Activated T-helper 1 cell treated with anti-CD3 and anti-CD28 coated beads, Interleukin-12 subunit alpha, Interleukin-12 subunit beta, Interleukin-2, Interleukin-4 antibody, amounts not matched to agents 30 ng/mL and 10 ng/mL and 1 ng/mL, durations not matched to agents 14 hours and 24 hours and 36 hours (primary cell): Measurements from ENCODE around the gene GRPR. TPM values are rescaled to one million over a fixed set of nuclear protein-coding genes. Genes with fewer than 3 reads are reported as not detected.

Experiments
- DNase-seq: peaks from one replicate; pipeline ENCODE4 v3.0.0; 2021; ENCODE audit warnings: low spot score
- H3K27ac Mint-ChIP-seq: one replicate; pipeline ENCODE4 v1.8.0; 2021; ENCODE audit warnings: mild to moderate bottlenecking, mixed read lengths
- H3K27me3 Mint-ChIP-seq: one replicate; pipeline ENCODE4 v1.8.0; 2022; ENCODE audit warnings: mild to moderate bottlenecking, moderate library complexity, mixed read lengths; ENCODE audit not compliant: insufficient read depth
- H3K36me3 Mint-ChIP-seq: one replicate; pipeline ENCODE4 v1.8.0; 2021; ENCODE audit warnings: low read depth, mixed read lengths
- H3K4me1 Mint-ChIP-seq: one replicate; pipeline ENCODE4 v1.8.0; 2021; ENCODE audit warnings: low read depth, mixed read lengths
- H3K4me3 Mint-ChIP-seq: one replicate; pipeline ENCODE4 v1.8.0; 2021; ENCODE audit warnings: mild to moderate bottlenecking, moderate library complexity, mixed read lengths
- H3K9me3 Mint-ChIP-seq: one replicate; pipeline ENCODE4 v1.8.0; 2021; ENCODE audit warnings: mixed read lengths
- intact Hi-C: fragments of 100-400 bp; cut with micrococcal nuclease; formaldehyde crosslinking; loops from one replicate; pipeline ENCODE4 v1.15.1; 2024
- total RNA-seq: library from RNA; stranded (reverse); gene quantifications from 2 replicates; pipeline ENCODE4 v1.2.3, GENCODE V29; 2022

GRPR gene
- not detected in 2 replicates for total RNA-seq

DNA sequence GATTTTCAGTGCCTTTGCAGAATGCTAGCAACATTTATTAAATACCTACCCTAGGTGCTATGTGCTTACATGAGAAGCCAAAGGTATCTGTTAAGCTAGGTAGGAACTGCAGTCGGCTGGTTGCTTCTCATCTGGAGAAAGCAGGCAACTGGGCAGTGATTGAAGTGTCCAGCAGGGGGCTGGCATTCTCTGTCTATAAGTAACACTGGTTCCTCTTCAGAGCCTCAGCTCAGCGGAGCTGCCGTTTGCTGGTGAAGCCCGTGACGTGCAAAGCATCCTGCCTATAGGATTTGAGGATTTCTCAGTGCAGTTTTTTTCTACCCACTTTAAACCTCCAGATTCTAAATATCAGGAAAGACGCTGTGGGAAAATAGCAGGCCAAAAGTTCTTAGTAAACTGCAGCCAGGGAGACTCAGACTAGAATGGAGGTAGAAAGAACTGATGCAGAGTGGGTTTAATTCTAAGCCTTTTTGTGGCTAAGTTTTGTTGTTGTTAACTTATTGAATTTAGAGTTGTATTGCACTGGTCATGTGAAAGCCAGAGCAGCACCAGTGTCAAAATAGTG lies at the start of gene GRPR:
Gene GRPR (plus strand): TSS at position 344 of the 565 bp plus-strand sequence. CDS start 389 bp downstream, outside the sequence.
- H3K27ac Mint-ChIP-seq: no peak within 1 kb of the TSS
- H3K27me3 Mint-ChIP-seq: peaks cover 13% of the 10 kb centered on the region
- H3K4me1 Mint-ChIP-seq: peaks cover 17% of the 10 kb centered on the region

DNA sequence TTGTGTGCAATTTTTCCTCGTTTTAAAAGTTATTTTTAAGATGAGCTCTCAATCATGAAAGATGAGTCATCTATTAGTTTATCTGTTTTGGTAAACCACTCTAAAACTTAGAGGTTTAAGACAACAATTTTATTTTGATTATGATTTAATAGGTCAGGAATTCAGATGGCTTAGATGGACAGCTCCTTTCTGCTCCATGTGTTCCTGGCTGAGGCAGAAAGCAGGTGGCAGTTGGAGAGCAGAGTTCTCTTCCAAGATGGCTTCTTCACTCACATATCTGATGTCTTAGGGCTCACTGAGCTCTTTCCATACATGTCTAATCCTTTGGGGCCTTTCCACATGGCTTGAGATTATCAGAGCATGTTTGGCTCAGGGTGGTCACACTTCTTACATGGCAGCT lies 48.3 kb upstream of the GRPR start:
- Mint-ChIP-seq H3K9me3 (no peaks in the 10 kb centered on the region), H3K4me1 (no peaks in the 10 kb centered on the region), H3K27ac (no peak overlapping the region), H3K36me3 (no peaks in the 10 kb centered on the region), H3K4me3 (no peak overlapping the region), H3K27me3 (no peaks in the 10 kb centered on the region)
- DNase-seq: no peak
- intact Hi-C loops: no loop called here

More for the DNA sequence above, at the start of gene GRPR:
- Mint-ChIP-seq H3K36me3 (no peaks in the 10 kb centered on the region), H3K9me3 (peaks cover 4% of the 10 kb centered on the region), H3K4me3 (no peak within 1 kb of the TSS)
- DNase-seq: peak; percentile 6
- intact Hi-C loops: loop anchor here (1.0 kb wide), 1 partner anchor 572 kb away; no protein-coding TSS in a partner anchor

DNA sequence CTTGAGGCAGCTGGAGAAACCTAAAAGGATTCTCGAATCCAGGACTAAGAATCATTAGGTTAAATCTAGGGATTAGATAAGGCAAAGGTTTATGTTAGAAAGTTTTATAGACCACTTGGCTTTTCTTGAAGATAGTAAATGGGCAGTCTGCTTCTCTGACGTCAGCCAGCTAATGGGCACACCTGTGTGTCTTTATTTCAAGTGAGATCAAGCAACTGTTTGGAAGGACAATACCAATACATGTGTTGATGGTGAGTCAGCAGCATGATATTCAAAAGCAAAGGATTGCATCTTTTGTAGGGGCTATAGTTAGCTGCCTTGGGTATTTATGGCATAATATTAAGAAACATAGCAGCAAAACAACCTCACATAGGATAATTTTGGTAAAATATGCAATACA lies 46.5 kb upstream of the GRPR start:
- Mint-ChIP-seq H3K27me3 (no peaks in the 10 kb centered on the region), H3K9me3 (no peaks in the 10 kb centered on the region)

DNA sequence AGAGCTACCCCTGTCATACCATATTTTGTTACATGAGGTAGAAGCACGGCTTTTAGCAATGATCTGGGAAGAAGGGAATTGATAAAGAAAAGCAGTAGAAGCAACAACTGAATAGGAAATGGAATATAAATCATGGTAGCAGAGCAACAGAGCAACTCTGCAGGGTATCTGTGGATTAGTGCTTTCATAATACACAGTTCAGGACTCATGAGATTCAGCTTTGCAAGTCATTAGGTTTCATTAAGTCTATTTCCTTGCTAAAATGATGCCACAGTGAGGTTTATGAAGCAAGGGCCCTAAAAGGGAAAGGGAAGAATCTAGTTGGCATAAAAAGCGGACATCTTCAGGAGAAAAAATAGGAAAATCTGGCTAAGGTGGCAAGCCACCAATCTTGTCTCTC lies 45.6 kb upstream of the GRPR start:
- Mint-ChIP-seq H3K4me3 (no peak overlapping the region), H3K36me3 (no peaks in the 10 kb centered on the region), H3K4me1 (no peaks in the 10 kb centered on the region), H3K27me3 (no peaks in the 10 kb centered on the region), H3K27ac (no peak overlapping the region), H3K9me3 (no peaks in the 10 kb centered on the region)
- DNase-seq: no peak
- intact Hi-C loops: no loop called here

More for the DNA sequence above, 46.5 kb upstream of the GRPR start:
- no peak for DNase-seq
- no peaks in the 10 kb centered on the region for H3K4me1 Mint-ChIP-seq
- H3K36me3 Mint-ChIP-seq: no peaks in the 10 kb centered on the region
- H3K4me3 Mint-ChIP-seq: no peak overlapping the region
- no peak overlapping the region for H3K27ac Mint-ChIP-seq
- intact Hi-C loops: no loop called here

DNA sequence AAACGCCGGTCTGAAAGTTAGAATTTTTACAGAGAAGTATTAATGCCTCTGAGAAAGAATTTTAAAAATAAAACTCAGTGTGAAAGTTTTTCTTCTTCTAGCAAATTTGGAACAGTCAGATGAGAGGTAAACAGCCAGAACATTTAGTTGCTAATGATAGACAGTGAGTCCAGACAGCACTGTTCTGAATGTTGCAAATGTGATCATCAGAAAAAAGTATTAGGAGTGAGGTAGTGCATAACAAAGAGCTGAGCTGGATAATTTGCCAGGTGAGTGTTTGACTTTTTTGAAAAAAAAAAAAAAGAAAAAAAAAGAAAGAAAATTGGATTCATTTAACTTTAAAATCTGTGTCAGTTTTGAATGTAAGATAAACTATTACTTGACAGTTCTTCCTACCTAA lies 42.0 kb upstream of the GRPR start:
- Mint-ChIP-seq H3K9me3 (no peaks in the 10 kb centered on the region), H3K36me3 (no peaks in the 10 kb centered on the region), H3K27me3 (no peaks in the 10 kb centered on the region), H3K4me1 (no peaks in the 10 kb centered on the region), H3K4me3 (no peak overlapping the region), H3K27ac (no peak overlapping the region)
- intact Hi-C loops: no loop called here
- no peak for DNase-seq

DNA sequence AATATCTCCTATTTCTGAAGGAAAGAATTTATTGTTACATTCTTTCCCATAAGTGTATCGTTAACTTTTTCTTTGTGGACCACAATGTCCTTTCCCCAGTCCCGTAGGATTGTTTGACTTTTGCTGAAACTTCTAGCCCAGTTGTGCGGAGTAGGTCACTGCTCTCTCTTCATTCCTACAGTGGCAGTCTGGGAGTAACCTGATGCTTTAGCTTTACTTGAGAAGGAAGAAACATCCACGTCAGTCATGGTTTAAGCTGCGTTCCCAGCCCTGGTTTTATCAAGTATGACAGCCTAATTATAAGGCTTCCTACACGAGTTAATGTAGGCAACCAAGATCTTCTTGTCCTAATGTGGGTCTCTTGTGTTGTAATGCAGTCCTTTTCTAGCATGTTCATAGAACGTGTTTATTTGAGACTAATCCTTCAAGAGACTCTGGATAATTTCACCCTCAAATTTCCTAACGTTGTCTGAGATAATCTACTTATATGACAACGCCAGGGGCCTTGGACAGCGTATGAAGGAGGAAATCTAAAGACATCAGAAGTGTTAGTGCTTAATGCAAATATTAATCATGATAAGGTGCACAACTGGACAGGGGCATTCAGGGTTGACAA lies 40.8 kb upstream of the GRPR start:
- DNase-seq: no peak
- no peaks in the 10 kb centered on the region for H3K9me3 Mint-ChIP-seq
- no peaks in the 10 kb centered on the region for H3K27me3 Mint-ChIP-seq
- no peak overlapping the region for H3K27ac Mint-ChIP-seq
- no peak overlapping the region for H3K4me3 Mint-ChIP-seq
- intact Hi-C loops: no loop called here
- H3K36me3 Mint-ChIP-seq: no peaks in the 10 kb centered on the region
- no peaks in the 10 kb centered on the region for H3K4me1 Mint-ChIP-seq

DNA sequence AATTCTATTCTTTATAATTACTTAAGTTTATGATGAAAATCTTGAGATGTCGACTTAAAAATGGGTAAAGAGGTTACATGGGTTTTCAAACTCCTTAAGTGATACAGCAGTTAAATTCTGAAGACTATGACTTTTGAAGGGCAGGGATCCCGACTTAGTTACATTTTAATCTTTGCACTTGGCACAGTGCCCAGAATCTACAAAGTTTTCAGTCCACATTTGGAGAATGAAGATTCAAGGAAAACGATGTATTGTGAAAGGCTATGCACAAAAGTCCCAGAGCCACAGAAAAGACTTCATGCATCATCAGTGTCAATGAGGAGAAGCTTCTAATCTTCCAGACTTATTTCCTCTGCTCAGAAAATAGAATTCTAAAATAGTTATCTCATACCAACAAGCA lies 36.3 kb upstream of the GRPR start:
- Mint-ChIP-seq H3K9me3 (no peaks in the 10 kb centered on the region), H3K27ac (no peak overlapping the region), H3K36me3 (no peaks in the 10 kb centered on the region), H3K4me1 (no peaks in the 10 kb centered on the region), H3K4me3 (no peak overlapping the region), H3K27me3 (no peaks in the 10 kb centered on the region)
- DNase-seq: no peak
- intact Hi-C loops: no loop called here

DNA sequence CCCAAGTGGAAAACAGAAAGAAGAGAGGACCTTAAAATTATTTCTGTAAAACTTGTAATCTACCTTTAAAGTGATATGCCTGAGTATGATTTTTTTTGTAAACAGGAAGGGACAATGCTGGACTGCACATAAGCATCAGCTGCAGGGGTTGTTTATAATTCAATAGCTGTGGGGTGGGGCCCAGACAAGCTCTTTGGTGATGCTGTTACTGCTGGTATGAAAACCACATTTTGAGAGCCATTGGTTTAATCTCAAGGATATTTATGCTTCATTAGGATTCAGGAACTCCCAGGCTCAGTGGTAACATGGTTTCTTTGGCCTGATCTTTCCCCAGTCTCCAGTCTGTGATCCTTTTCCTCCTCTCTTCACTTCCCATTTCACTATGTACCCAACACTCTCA lies 34.3 kb upstream of the GRPR start:
- no peak for DNase-seq
- Mint-ChIP-seq H3K9me3 (no peaks in the 10 kb centered on the region), H3K27ac (no peak overlapping the region), H3K4me1 (no peaks in the 10 kb centered on the region), H3K36me3 (no peaks in the 10 kb centered on the region), H3K4me3 (no peak overlapping the region), H3K27me3 (no peaks in the 10 kb centered on the region)
- intact Hi-C loops: no loop called here

DNA sequence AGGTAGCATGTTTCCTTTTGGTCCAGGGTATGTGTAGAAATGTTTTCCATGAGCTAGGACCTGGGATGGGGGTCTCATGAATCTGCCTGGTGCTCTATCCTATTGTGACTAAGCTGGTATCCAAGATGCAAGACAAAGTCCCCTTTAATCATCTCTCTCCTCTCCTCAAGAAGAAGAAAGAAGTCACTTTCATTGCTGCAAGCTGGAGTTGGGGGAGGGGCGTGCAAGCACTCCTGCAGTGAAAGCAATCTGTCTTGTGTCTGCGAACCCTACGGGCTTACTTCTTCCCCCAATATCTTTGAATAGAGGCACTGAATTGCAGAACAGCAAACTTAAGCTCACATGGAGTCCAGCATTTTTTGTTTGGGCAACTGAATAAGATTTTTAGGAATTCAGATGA lies 27.2 kb upstream of the GRPR start:
- no peaks in the 10 kb centered on the region for H3K9me3 Mint-ChIP-seq
- no peaks in the 10 kb centered on the region for H3K4me1 Mint-ChIP-seq
- DNase-seq: no peak
- intact Hi-C loops: no loop called here
- no peaks in the 10 kb centered on the region for H3K27me3 Mint-ChIP-seq
- no peak overlapping the region for H3K27ac Mint-ChIP-seq
- no peak overlapping the region for H3K4me3 Mint-ChIP-seq
- no peaks in the 10 kb centered on the region for H3K36me3 Mint-ChIP-seq

DNA sequence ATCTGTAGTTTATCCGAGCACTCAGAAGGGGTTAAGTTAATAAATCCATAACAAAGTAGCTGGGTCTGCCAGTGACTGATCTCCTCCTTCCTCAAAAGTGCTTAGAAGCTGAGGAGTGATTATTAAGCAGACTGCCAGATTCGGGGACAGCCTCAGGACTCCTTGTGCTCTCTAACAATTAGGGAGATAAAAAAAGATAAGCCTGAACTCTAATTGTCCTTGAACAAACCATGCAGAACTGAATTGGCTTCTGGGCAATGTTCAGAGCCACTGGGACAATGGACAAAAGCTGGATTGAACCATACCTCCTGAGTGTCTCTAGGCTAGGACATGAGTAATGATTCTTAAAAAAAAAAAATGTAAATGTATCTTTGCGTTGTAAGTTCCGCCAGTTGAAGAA lies 22.7 kb upstream of the GRPR start:
- Mint-ChIP-seq H3K27ac (no peak overlapping the region), H3K4me3 (no peak overlapping the region), H3K36me3 (no peaks in the 10 kb centered on the region), H3K4me1 (no peaks in the 10 kb centered on the region), H3K27me3 (peaks cover 1% of the 10 kb centered on the region), H3K9me3 (no peaks in the 10 kb centered on the region)
- intact Hi-C loops: no loop called here
- DNase-seq: no peak

DNA sequence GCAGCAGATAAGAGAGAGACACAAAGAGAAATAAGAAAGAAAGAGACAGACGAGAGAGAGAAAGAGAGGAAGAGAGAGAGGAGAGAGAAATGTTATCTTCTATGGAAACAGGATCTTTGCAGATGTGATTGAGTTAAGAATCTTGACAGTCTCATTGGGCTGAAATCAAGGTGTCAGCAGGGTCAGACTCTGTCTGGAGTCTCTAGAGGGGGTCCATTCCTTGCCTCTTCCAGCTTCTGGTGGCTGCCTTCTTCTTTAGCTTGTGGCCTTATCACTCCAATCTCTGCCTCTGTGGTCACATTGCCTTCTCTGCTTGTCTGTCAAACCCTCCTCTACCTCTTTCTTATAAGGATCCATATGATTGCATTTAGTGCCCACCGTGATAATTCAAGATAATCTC lies 21.8 kb upstream of the GRPR start:
- no peaks in the 10 kb centered on the region for H3K36me3 Mint-ChIP-seq
- H3K4me3 Mint-ChIP-seq: no peak overlapping the region
- intact Hi-C loops: no loop called here
- H3K27ac Mint-ChIP-seq: no peak overlapping the region
- no peak for DNase-seq
- H3K9me3 Mint-ChIP-seq: no peaks in the 10 kb centered on the region
- H3K27me3 Mint-ChIP-seq: peaks cover 1% of the 10 kb centered on the region
- H3K4me1 Mint-ChIP-seq: no peaks in the 10 kb centered on the region

DNA sequence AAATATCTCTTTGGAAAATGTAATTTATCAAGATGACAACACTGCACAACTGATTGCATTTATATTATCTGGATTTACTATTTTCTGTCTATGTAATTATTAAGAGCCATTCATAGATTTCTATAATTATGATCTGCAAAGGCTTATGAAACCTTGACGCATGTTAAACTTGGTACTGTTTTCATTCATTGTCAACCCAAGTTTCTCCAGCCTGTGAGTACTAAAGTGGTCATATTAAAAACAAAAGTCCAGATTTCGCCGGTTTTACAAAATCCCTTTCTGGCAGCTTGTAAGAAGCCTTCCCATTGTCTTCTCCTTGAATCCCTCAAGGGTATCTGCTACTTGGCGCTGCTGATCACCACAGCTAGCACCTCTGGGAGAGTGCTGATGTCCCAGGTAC lies 19.7 kb upstream of the GRPR start:
- H3K4me3 Mint-ChIP-seq: no peak overlapping the region
- no peak for DNase-seq
- no peaks in the 10 kb centered on the region for H3K9me3 Mint-ChIP-seq
- H3K4me1 Mint-ChIP-seq: no peaks in the 10 kb centered on the region
- peaks cover 1% of the 10 kb centered on the region for H3K27me3 Mint-ChIP-seq
- intact Hi-C loops: no loop called here
- H3K36me3 Mint-ChIP-seq: no peaks in the 10 kb centered on the region
- no peak overlapping the region for H3K27ac Mint-ChIP-seq

DNA sequence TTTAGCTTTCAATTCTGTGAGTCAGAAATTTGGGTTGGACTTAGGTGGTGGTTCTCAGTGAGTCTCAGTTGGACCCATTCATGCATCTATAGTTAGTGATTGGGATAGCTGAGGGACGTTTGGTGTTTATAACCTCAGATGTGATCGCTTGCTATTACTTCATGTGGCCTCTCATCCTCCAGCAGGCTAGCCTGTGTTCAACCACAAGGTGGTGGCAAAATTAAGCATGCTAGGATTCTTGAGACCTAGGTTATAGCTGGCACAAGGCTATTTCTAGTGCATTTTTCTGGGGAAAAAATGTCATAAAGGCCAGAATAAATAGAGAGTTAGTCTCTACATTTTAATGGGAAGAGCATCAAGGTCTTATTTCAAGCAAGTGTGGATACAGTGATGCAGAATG lies 10.9 kb upstream of the GRPR start:
- Mint-ChIP-seq H3K36me3 (no peaks in the 10 kb centered on the region), H3K4me1 (no peaks in the 10 kb centered on the region), H3K27me3 (no peaks in the 10 kb centered on the region), H3K4me3 (no peak overlapping the region), H3K9me3 (no peaks in the 10 kb centered on the region), H3K27ac (no peak overlapping the region)
- intact Hi-C loops: no loop called here
- no peak for DNase-seq
